GM13976 (cell line): Measurements from ENCODE around the gene GH1.

ENCODE experiments used
- DNase-seq: peaks from one replicate; pipeline ENCODE4 v3.0.0; 2012; ENCODE audit warnings: low spot score
- in situ Hi-C: fragments of 300-500 bp; cut with MboI; formaldehyde crosslinking; loops from one replicate; pipeline ENCODE4 v1.12.0; 2022; ENCODE audit warnings: low sequenced_read_pairs, mixed read lengths, inconsistent platforms; ENCODE audit not compliant: unreplicated experiment
- TF ChIP-seq, protein P1 (sequence below): IDR thresholded peaks from 2 replicates; pipeline ENCODE4 v1.5.1; 2012; ENCODE audit warnings: borderline replicate concordance, mild to moderate bottlenecking; ENCODE audit not compliant: insufficient read depth; ENCODE audit errors: extremely low read depth, missing control alignments, control extremely low read depth

GH1 gene

DNA sequence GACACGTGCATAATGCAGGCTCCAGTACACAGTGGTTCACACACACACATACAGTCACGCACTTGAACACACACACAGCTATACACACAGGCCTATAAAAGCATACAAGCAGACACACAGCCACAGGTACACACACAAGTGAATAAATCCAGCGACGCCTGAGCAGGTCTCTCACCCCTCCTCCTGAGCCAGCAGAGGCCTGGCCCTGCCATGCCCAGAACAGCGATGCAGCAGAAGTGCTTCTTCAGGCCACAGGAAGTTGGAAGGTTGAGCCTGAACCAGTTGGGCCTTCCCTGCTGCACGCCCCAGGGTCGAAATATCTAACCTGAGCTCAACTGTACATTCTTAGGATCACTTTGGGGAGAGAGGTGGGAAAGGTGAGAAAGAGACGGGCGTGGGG lies 20.8 kb upstream of the GH1 start:
- DNase-seq = no peak
- TF ChIP-seq, protein P1, sequence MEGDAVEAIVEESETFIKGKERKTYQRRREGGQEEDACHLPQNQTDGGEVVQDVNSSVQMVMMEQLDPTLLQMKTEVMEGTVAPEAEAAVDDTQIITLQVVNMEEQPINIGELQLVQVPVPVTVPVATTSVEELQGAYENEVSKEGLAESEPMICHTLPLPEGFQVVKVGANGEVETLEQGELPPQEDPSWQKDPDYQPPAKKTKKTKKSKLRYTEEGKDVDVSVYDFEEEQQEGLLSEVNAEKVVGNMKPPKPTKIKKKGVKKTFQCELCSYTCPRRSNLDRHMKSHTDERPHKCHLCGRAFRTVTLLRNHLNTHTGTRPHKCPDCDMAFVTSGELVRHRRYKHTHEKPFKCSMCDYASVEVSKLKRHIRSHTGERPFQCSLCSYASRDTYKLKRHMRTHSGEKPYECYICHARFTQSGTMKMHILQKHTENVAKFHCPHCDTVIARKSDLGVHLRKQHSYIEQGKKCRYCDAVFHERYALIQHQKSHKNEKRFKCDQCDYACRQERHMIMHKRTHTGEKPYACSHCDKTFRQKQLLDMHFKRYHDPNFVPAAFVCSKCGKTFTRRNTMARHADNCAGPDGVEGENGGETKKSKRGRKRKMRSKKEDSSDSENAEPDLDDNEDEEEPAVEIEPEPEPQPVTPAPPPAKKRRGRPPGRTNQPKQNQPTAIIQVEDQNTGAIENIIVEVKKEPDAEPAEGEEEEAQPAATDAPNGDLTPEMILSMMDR = no peak
- in situ Hi-C loops = no loop called here

DNA sequence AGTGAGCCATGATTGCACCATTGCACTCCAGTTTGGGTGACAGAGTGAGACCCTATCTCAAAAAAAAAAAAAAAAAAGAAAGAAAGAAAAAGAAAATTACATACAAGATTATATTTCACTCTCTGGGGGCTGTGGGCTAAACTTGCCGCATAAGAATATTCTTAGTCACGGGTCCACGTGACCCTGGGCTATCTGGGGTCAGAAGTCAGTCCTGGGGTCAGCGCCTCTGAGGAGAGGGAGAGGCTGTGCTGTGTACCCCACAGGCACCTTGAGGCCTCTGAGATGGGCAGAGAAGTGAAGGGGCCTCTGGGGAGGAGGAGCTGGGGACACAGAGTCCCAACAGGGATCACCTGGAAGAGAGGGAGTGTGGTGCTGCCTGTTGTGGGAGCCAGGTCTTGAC lies 19.3 kb upstream of the GH1 start:
- in situ Hi-C loops = no loop called here
- no peak for DNase-seq

DNA sequence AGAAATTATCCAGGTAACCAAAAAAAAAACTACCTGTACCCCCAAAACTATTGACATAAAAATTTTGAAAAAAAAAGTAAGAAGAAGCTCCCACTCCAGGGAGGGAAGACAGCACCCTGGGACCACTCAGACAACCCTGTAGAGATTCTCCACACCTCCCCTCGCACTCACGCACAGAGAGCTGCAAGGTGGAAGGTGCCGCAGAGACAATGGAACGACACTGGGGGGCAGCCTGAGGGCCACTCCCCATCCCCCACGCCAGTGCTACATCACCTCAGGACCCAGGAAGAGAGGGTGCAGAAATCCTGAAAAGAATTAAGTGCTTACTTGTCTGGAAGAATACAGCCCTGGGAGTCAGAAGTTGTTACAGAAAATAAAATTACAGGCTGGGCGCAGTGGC lies 18.7 kb upstream of the GH1 start:
- TF ChIP-seq, protein P1 = no peak
- in situ Hi-C loops = no loop called here
- no peak for DNase-seq

More for the DNA sequence above, 19.3 kb upstream of the GH1 start:
- TF ChIP-seq, protein P1 = no peak

DNA sequence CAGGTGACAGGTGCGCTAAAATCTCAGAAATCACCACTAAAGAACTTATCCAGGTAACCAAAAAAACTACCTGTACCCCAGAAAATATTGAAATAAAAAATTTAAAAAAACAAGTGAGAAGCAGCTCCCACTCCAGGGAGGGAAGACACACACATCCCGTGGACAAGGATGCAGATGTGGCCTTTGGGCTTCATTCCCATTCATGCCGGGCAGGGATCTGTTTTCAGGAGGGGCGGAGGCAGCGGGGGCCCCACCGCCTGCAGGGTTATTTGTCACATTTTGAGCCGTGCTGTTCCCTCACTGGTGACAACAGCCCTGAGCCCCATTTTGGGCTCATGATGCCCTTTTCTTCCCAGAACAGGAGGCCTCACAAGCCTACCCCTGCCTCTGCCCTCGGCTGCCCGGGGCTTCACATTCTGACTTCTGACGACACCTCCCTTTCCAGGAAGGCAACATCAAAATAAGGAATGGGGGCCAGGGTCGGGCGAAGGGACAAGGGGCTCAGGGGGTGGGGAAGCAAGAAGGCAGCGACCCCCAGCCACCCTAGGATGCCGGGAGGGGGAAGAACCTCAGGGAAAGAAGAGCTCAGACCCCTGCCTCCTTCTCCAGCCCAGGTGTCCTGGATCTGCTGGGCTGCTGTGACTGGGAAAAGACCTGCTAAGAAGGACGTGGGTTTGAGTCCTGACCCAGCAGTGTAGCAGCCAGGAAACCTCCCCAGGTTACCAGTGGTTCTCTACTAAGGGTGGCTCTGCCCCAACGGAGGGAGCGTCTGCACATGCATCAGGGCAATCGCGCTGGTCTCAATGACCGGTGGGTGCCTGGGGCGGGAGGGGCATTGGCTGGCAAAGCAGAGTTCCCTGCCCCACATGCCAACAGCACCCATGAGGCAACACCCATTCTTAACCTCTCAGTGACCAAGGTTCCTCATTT lies 15.8 kb upstream of the GH1 start:
- DNase-seq = no peak
- TF ChIP-seq, protein P1 = no peak
- in situ Hi-C loops = no loop called here

DNA sequence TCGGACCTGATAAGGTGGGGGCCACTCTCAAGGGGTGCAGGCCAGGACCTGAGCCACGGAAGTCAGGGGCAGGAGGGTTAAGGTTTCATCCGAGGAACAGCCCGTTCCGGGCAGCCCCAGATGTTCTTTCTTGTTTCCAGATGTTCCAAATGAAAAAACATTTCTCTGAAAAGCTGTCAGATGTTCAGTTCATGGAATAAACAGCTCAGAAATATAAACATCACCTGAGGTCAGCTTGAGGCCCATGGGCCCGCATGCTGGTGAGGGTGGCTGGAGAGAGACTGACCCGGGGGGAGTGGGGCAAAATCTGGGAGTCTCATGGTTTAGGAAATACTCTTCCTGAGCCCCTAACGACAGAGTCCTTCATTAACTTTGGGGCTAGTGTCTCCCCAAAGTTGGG lies 15.0 kb upstream of the GH1 start:
- in situ Hi-C loops = no loop called here
- no peak for DNase-seq
- TF ChIP-seq, protein P1 = no peak

DNA sequence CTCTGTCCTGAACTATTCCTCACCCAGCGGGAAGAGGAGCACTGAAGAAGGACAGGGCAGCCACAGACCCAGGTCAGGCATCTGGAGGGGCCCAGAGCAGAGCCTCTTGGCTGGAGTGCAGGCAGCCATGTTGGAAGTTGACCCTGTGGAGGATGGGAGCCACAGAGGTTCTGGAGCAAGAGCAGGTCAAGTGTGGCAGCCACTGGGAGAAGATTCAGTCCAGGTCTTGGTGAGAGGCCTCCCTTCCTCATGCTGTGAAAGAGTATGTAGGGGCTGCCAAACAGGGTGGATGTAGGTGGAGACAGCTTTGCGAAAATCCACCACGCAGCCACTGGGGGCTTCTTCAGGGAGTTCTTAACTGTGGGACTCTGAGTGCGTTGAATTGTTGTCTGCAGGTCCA lies 14.1 kb upstream of the GH1 start:
- TF ChIP-seq, protein P1 = no peak
- in situ Hi-C loops = no loop called here
- DNase-seq = no peak
